Measurements from ENCODE around the gene NUTM1. TPM values are rescaled to one million over a fixed set of nuclear protein-coding genes. Genes with fewer than 3 reads are reported as not detected.

NUTM1 gene
- total RNA-seq, 1 experiment from 2014 or later = 0.46 TPM

- ChIA-PET POLR2A (no interaction called here), CTCF (interaction anchor here (0.8 to 1.9 kb wide), 3 partner anchors 16 to 250 kb away, joined by 3 to 6 read pairs (median 3); partner anchors contain the start of genes NOP10 and NUTM1)
- ATAC-seq = no peak
- Mint-ChIP-seq H3K27ac (no peak overlapping the region), H3K9me3 (no peaks in the 10 kb centered on the region), H3K4me3 (no peak overlapping the region), H3K27me3 (ENCODE audit: low read depth) (no peaks in the 10 kb centered on the region; the same call in 1 of the 2 replicates), H3K36me3 (peaks cover 59% of the 10 kb centered on the region), H3K4me1 (no peaks in the 10 kb centered on the region)
- no peak for DNase-seq (ENCODE audit: low spot score)
- TF ChIP-seq ZNF121 (CRISPR knock-in tag; IDR thresholded peaks at IDR 0.05) (no peak), PRRX2 (CRISPR knock-in tag; IDR thresholded peaks at IDR 0.05) (no peak), NFATC4 (CRISPR knock-in tag; IDR thresholded peaks at IDR 0.05) (no peak), TEAD4 (CRISPR knock-in tag; IDR thresholded peaks at IDR 0.05) (no peak), ZBTB21 (CRISPR knock-in tag; IDR thresholded peaks at IDR 0.05; ENCODE audit: borderline replicate concordance) (no peak), JAZF1 (CRISPR knock-in tag; IDR thresholded peaks at IDR 0.05) (no peak), E2F4 (CRISPR knock-in tag; IDR thresholded peaks at IDR 0.05; ENCODE audit: borderline replicate concordance, low read depth) (no peak), E2F1 (CRISPR knock-in tag; IDR thresholded peaks at IDR 0.05) (no peak), NR3C1 (CRISPR knock-in tag; conservative IDR thresholded peaks at IDR 0.05; ENCODE audit: low read depth) (no peak), KAT7 (CRISPR knock-in tag; IDR thresholded peaks at IDR 0.05; ENCODE audit: borderline replicate concordance) (no peak), ARID4B (CRISPR knock-in tag; IDR thresholded peaks at IDR 0.05; ENCODE audit: borderline replicate concordance) (no peak), FOXP4 (CRISPR knock-in tag; IDR thresholded peaks at IDR 0.05) (no peak), SP1 (CRISPR knock-in tag; conservative IDR thresholded peaks at IDR 0.05) (no peak), NFE2L1 (CRISPR knock-in tag; IDR thresholded peaks at IDR 0.05) (no peak), TCF7 (CRISPR knock-in tag; IDR thresholded peaks at IDR 0.05; ENCODE audit: low read depth) (no peak), FOXP1 (CRISPR knock-in tag; IDR thresholded peaks at IDR 0.05; ENCODE audit: borderline replicate concordance) (no peak), ZNF532 (CRISPR knock-in tag; IDR thresholded peaks at IDR 0.05; ENCODE audit: borderline replicate concordance) (no peak), ZBTB43 (CRISPR knock-in tag; IDR thresholded peaks at IDR 0.05) (no peak), ZNF512 (CRISPR knock-in tag; IDR thresholded peaks at IDR 0.05; ENCODE audit: borderline replicate concordance) (no peak)
Measured at GRCh38 chr15:34359416-34359815, 16.3 kb downstream of the NUTM1 start.
